ENCODE data around the gene TRIM14. TPM values are rescaled to one million over a fixed set of nuclear protein-coding genes. Genes with fewer than 3 reads are reported as not detected.
A peak's percentile ranks its signal among the peaks of the same experiment; 100 is the strongest.

TRIM14 gene
- total and polyA plus RNA-seq, 2 of the 13 experiments (the other 11 are each of a cell fraction or from before 2014, with no cell fraction given) = 9.2 to 13.0 TPM

- TF ChIP-seq ZNF646 (CRISPR knock-in tag; IDR thresholded peaks at IDR 0.05) (0 out of 2 replicates have a peak, but pooled peaks have one; percentile 36), NR2F1 (CRISPR knock-in tag; IDR thresholded peaks at IDR 0.05) (no peak), ZNF687 (CRISPR knock-in tag; IDR thresholded peaks at IDR 0.05) (peak; percentile 41), SMYD3 (CRISPR knock-in tag; IDR thresholded peaks at IDR 0.05) (no peak), ZNF234 (CRISPR knock-in tag; conservative IDR thresholded peaks at IDR 0.05) (no peak), GZF1 (CRISPR knock-in tag; IDR thresholded peaks at IDR 0.05) (no peak), HDAC6 (IDR thresholded peaks at IDR 0.05; ENCODE audit: low read depth, low read length) (no peak), KIAA2018 (CRISPR knock-in tag; IDR thresholded peaks at IDR 0.05; ENCODE audit: borderline replicate concordance) (no peak)
Measured at GRCh38 chr9:98034593-98035546, 84.2 kb downstream of the TRIM14 start (continued).

Data from HepG2 (cell line).